HepG2 (cell line): ENCODE data around the gene UBE2Q1. TPM values are rescaled to one million over a fixed set of nuclear protein-coding genes. Genes with fewer than 3 reads are reported as not detected.

Source experiments
- ETV5 ChIP-seq: IDR thresholded peaks from 2 replicates; pipeline ENCODE4 v1.6.1; 2018; ENCODE audit warnings: missing biosample characterization, missing genetic modification reagents, inconsistent platforms, borderline replicate concordance
- GABPA ChIP-seq, 2 experiments: IDR thresholded peaks; 2 replicates each; pipeline ENCODE4 v1.6.1; 2011 to 2016; ENCODE audit warnings: low read depth in 2 of 2, low read length in 1 of 2, missing biosample characterization in 1 of 2, missing genetic modification characterization in 1 of 2
- GTF2F1 ChIP-seq: fragments of 150-350 bp; IDR thresholded peaks from 2 replicates; pipeline ENCODE4 v1.6.1; 2014; ENCODE audit warnings: low read length
- KDM2A ChIP-seq: sonication (generic); formaldehyde crosslinking; IDR thresholded peaks from 2 replicates; pipeline ENCODE4 v1.4.0; 2020; ENCODE audit warnings: low read depth, missing genetic modification reagents, borderline replicate concordance
- KDM4B ChIP-seq: sonication (generic); formaldehyde crosslinking; IDR thresholded peaks from 2 replicates; pipeline ENCODE4 v1.4.0; 2020; ENCODE audit warnings: missing genetic modification reagents
- MED1 ChIP-seq: sonication (generic); formaldehyde crosslinking; IDR thresholded peaks from 2 replicates; pipeline ENCODE4 v1.4.0; 2020; ENCODE audit warnings: missing genetic modification reagents
- MED13 ChIP-seq: sonication (generic); formaldehyde crosslinking; IDR thresholded peaks from 2 replicates; pipeline ENCODE4 v1.5.0; 2020; ENCODE audit warnings: missing genetic modification reagents
- NFE2 ChIP-seq: sonication (generic); formaldehyde crosslinking; IDR thresholded peaks from 2 replicates; pipeline ENCODE4 v1.4.0; 2020; ENCODE audit warnings: missing genetic modification reagents
- RFX1 ChIP-seq: fragments of 450-650 bp; IDR thresholded peaks from 2 replicates; pipeline ENCODE4 v1.6.1; 2017
- RNF2 ChIP-seq: fragments of 450-650 bp; conservative IDR thresholded peaks from 2 replicates; pipeline ENCODE4 v1.6.1; 2016; ENCODE audit warnings: low read depth
- ZHX2 ChIP-seq, 2 experiments: sonication (generic) in 1 of 2; formaldehyde crosslinking in 1 of 2; IDR thresholded peaks; 2 replicates each; pipeline versions ENCODE4 v1.6.1 to v1.9.0; 2014 to 2022; ENCODE audit warnings: antibody characterized with exemption in 1 of 2, borderline replicate concordance in 1 of 2, inconsistent platforms in 1 of 2, low read depth in 1 of 2, missing genetic modification reagents in 1 of 2
- ZNF20 ChIP-seq: sonication (generic); formaldehyde crosslinking; IDR thresholded peaks from 2 replicates; pipeline ENCODE4 v1.4.0; 2020; ENCODE audit warnings: mild to moderate bottlenecking, moderate library complexity, missing genetic modification reagents
- ZNF30 ChIP-seq: sonication (generic); formaldehyde crosslinking; IDR thresholded peaks from 2 replicates; pipeline ENCODE4 v1.5.0; 2020; ENCODE audit warnings: mild to moderate bottlenecking, missing genetic modification reagents
- ZNF33A ChIP-seq: sonication (generic); formaldehyde crosslinking; IDR thresholded peaks from 2 replicates; pipeline ENCODE4 v1.5.1; 2020; ENCODE audit warnings: missing genetic modification reagents, mild to moderate bottlenecking, moderate library complexity, borderline replicate concordance
- ZNF543 ChIP-seq: sonication (generic); formaldehyde crosslinking; IDR thresholded peaks from 2 replicates; pipeline ENCODE4 v1.4.0; 2020; ENCODE audit warnings: mild to moderate bottlenecking, missing genetic modification reagents
- ZNF772 ChIP-seq: sonication (generic); formaldehyde crosslinking; IDR thresholded peaks from 2 replicates; pipeline ENCODE4 v1.5.0; 2020; ENCODE audit warnings: mild to moderate bottlenecking, missing genetic modification reagents
- polyA plus RNA-seq, 8 experiments: library from polyadenylated mRNA; depleted of rRNA in 3 of 8; stranded (reverse) in 7 of 8; unstranded in 1 of 8; fragments of >200 nt; fragmentation: Illumina TruSeq in 4 of 8; extraction: Trizol in 4 of 8; gene quantifications; 2 replicates each; pipeline versions ENCODE4 v1.2.1 to v1.2.3, GENCODE V29; 2011 to 2016; ENCODE audit warnings: low read depth in 4 of 8, missing spikeins in 1 of 8, mixed read lengths in 1 of 8; ENCODE audit not compliant: insufficient read depth in 1 of 8
- total RNA-seq, 5 experiments: library from RNA; depleted of rRNA; stranded (reverse); fragments of >200 nt; fragmentation: Illumina TruSeq; extraction: Trizol; gene quantifications; 2 replicates each; pipeline ENCODE4 v1.2.3, GENCODE V29; 2016; ENCODE audit warnings: low read depth in 1 of 5
- TF ChIP-seq, protein P1 (sequence below): sonication (generic); formaldehyde crosslinking; IDR thresholded peaks from 2 replicates; pipeline ENCODE4 v1.5.0; 2020; ENCODE audit warnings: mild to moderate bottlenecking, missing genetic modification reagents
- TF ChIP-seq, protein P2 (sequence below): sonication (generic); formaldehyde crosslinking; IDR thresholded peaks from 2 replicates; pipeline ENCODE4 v1.4.0; 2020; ENCODE audit warnings: missing genetic modification reagents, low read depth, mild to moderate bottlenecking, borderline replicate concordance
- TF ChIP-seq, protein P3 (sequence below): sonication (generic); formaldehyde crosslinking; IDR thresholded peaks from 2 replicates; pipeline ENCODE4 v1.5.1; 2020; ENCODE audit warnings: missing genetic modification reagents, mild to moderate bottlenecking, borderline replicate concordance

Gene UBE2Q1
- total and polyA plus RNA-seq, 2 of the 13 experiments (the other 11 are each of a cell fraction or from before 2014, with no cell fraction given), result 11.7 to 41.7 TPM

DNA sequence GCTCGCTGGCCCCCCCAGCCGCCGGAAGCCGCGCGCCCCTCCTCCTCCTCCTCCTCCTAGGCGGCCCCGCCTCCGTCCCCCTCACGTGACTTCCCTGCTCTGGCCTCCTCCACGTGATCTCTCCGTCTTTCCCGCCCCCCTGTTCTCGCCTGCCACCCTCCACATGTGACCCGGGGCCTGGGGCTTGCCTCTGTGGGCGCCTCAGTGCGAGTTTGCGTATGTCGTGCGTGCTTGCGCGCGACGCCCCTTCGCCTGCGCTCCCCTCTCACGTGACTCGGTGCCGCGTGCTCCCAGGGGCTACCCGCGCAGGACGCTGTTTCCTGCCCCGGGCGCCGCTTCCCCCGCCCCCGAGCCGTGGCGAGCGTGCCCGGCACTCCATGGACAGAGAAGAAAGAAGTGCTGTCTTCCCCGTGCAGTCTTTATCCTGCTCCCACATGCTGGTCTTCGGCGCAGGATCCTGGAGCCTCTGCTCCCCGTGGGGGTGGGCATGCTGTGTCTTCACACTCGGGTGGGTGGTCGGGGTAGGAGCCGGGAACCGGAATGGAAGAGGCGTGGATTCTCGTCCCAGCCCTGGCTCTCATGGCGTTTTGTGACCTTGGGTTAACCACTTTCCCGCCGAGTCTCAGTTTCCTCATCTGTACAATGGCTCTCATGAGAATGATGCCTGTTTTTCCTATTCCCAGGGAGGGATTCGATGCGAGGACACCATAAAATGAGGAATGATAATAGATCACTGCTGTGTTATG lies 431 bp upstream of the UBE2Q1 start (continued):
- TF ChIP-seq, protein P1, sequence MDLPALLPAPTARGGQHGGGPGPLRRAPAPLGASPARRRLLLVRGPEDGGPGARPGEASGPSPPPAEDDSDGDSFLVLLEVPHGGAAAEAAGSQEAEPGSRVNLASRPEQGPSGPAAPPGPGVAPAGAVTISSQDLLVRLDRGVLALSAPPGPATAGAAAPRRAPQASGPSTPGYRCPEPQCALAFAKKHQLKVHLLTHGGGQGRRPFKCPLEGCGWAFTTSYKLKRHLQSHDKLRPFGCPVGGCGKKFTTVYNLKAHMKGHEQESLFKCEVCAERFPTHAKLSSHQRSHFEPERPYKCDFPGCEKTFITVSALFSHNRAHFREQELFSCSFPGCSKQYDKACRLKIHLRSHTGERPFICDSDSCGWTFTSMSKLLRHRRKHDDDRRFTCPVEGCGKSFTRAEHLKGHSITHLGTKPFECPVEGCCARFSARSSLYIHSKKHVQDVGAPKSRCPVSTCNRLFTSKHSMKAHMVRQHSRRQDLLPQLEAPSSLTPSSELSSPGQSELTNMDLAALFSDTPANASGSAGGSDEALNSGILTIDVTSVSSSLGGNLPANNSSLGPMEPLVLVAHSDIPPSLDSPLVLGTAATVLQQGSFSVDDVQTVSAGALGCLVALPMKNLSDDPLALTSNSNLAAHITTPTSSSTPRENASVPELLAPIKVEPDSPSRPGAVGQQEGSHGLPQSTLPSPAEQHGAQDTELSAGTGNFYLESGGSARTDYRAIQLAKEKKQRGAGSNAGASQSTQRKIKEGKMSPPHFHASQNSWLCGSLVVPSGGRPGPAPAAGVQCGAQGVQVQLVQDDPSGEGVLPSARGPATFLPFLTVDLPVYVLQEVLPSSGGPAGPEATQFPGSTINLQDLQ (CRISPR knock-in tag), result peak; percentile 75; the same call in 1 of the 2 replicates
- TF ChIP-seq GTF2F1 (no peak), NFE2 (CRISPR knock-in tag) (no peak), RFX1 (no peak), MED1 (CRISPR knock-in tag) (peak; percentile 83), ZNF20 (CRISPR knock-in tag) (peak; percentile 85; the same call in 1 of the 2 replicates), ZNF543 (CRISPR knock-in tag) (peak; percentile 99), ZNF30 (CRISPR knock-in tag) (peak; percentile 98), ZHX2 (IDR thresholded peaks at IDR 0.05; ENCODE audit: low read depth) (peak; percentile 70), ZHX2 (CRISPR knock-in tag; IDR thresholded peaks at IDR 0.05; ENCODE audit: borderline replicate concordance) (peak; percentile 92), ZNF33A (CRISPR knock-in tag) (peak; percentile 69; the same call in 1 of the 2 replicates), RNF2 (peak; percentile 100), KDM4B (CRISPR knock-in tag) (peak; percentile 64; the same call in 1 of the 2 replicates), MED13 (no peak), ETV5 (CRISPR knock-in tag) (peak; percentile 16; the same call in 1 of the 2 replicates), GABPA (IDR thresholded peaks at IDR 0.05; ENCODE audit: low read depth, low read length) (peak; percentile 62), GABPA (CRISPR knock-in tag; IDR thresholded peaks at IDR 0.05; ENCODE audit: low read depth) (peak; percentile 83), KDM2A (CRISPR knock-in tag) (peak; percentile 79; the same call in 1 of the 2 replicates), ZNF772 (CRISPR knock-in tag) (peak; percentile 99)
- TF ChIP-seq, protein P2, sequence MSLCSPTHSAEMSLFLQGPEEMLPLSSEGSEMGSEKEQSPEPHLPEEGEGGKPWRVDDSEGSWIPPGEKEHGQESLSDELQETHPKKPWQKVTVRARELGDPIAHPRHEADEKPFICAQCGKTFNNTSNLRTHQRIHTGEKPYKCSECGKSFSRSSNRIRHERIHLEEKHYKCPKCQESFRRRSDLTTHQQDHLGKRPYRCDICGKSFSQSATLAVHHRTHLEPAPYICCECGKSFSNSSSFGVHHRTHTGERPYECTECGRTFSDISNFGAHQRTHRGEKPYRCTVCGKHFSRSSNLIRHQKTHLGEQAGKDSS, result peak; percentile 97
- TF ChIP-seq, protein P3, sequence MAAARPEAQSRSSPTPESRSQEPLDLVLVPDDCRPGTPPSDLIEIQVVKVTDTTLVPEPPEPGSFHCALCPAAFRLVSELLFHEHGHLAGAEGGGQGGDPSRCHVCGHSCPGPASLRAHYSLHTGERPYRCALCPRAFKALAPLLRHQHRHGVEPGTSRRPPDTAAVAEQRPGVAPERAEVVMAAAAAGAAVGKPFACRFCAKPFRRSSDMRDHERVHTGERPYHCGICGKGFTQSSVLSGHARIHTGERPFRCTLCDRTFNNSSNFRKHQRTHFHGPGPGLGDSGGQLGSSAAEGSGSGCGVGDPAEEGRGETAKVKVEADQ (CRISPR knock-in tag), result peak; percentile 89
